ENCODE results near the gene SYDE1.
A peak's percentile ranks its signal among the peaks of the same experiment; 100 is the strongest.

SYDE1 gene

DNA sequence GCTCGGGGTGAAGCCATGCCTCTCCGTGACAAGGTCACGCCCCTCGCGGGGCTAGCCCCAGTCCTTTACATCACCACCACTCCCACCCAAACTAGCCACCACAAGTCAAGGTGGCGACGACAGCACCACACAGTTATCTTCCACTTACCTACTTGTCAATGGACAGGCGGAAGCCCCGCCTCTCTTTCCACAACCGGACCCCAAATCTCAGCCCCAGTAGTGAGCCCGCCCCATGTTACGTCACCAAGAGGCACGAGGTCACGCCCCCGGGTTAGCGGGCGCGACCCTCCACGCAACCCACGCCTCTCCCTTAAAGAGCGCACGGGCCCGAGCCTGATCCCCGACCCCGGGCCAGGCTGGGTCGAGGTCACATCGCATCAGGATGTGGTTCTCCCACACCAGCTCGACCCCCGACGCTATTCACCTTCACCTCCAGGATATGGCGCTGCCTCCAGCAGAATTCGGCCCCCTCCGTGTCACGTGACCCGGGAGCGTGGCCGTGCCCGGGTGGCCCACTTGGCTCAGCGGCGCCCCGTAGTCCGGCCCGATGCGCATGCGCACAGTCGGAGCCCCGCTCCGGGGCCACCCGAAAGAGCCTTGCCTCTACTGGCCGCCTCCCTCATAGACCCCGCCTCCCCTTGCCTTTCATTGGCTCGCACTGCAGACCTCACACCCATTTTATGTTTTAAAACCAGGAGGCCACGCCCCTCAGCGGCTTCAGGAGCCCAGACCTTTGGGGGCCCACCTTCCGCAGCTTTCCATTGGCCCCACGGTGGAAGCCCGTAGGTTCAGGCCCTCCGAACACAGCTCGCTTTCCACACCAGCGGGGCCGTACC, 18.2 kb downstream of the SYDE1 start:
- peak; percentile 96 for DNase-seq

GRCh38 chr19:15126131-15126910, 19.1 kb downstream of the SYDE1 start:
- DNase-seq: no peak

DNA sequence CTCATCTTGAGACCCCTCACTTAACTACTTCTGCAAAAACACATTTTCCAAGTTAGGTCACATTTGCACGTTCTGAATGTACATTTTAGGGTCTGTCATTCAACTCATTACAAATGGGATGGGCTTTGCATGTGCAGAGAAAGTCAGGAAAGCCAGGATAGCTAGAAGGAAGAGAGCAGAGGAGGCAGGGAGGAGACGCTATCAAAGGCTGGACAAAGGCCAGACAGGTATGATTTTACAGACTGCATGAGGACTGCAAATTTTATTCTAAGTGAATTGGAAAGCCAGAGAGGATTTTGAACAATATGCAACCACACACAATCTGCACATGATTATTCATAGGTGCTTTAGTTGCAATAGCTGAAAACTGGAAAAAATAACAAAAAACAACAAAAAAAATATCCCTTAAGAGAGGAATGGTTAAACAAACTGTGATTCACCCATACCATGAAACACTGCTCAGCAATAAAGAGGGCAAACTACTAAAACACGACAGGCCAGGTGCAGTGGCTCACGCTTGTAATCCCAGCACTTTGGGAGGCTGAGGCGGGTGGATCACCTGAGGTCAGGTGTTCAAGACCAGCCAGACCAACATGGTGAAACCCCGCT, 21.1 kb downstream of the SYDE1 start:
- no peak for DNase-seq

GRCh38 chr19:15129856-15130585, 22.8 kb downstream of the SYDE1 start:
- DNase-seq: no peak

- DNase-seq: no peak
These were observed 29.2 kb downstream of the SYDE1 start for GRCh38 chr19:15136234-15136954.

DNA sequence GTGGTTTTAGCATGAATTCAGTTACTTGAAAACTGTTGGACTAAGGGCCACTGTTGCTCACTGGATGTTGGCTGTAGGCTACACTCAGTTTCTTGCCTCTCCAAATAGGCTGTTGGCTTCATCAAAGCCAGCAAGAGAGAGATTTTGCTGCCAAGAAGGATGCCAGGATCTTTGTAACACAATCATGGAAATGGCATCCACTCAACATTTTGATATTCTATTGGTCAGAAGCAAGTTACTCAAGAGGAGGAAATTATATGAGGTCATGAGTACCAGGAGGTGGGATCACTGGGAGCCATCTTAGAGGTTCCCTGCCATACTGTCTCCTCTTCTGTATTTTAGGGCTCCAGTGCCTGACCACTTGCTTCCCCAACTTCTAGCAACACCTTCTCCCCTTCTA, 30.6 kb downstream of the SYDE1 start:
- DNase-seq: no peak

DNA sequence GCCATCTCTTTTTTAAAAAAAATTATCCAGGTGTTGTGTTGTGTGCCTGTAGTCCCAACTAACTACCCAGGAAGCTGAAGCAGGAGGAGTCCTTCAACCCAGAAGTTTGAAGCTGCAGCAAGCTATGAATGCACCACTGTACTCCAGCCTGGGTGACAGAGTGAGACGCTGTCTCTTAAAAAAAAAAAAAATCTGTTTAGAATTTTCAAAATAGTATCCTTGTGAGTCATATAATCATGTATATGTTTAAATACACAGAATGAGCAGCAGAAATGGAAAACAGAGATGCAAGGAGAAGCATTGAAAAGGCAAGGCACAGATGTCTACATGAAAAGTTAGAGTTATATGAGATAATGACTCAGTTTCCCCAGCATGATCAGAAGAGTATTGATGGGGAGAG, 31.2 kb downstream of the SYDE1 start:
- no peak for DNase-seq

- DNase-seq: no peak
These were observed 33.9 kb downstream of the SYDE1 start for GRCh38 chr19:15141143-15141542.

DNA sequence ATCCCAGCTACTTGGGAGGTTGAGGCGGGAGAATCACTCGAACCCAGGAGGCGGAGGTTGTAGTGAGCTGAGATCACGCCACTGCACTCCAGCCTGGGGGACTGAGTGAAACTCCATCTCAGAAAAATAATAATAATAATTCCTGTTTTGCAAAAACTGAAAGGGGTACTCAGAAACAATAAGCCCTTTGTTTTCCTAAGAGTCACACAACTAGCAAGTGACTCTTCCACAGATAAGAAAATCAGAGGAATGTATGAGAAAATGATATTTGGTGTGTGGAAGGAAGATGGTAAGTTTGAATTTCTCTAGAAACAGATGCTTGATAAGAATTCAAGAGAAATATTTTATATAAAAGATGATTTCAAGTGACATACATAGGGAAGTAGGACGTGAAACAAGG, 35.1 kb downstream of the SYDE1 start:
- no peak for DNase-seq

DNA sequence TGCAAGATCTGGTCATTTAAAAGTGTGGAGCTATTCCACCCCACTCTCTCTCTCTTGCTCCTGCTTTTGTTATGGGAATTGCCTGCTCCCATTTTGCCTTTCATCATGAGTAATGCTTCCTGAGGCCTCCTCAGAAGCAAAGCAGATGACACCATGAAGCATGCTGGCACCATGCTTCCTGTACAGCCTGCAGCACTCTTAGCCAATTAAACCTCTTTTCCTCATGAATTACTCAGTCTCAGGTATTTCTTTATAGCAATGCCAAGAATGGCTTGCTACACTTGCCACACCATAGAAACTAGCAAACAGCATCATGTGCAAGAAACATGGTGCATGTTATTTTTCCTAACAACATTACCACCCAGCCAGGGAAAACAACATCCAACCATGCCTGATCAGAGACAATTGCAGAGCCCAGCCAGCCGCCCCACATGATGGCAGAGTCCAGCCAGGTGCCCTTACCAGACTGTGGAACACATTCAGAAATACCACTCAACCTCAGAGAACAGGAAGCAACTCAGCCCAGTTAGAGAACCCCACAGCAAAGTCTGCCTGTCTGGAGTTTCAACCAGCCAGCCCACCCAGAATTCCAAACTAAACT, 36.9 kb downstream of the SYDE1 start:
- DNase-seq: no peak

DNA sequence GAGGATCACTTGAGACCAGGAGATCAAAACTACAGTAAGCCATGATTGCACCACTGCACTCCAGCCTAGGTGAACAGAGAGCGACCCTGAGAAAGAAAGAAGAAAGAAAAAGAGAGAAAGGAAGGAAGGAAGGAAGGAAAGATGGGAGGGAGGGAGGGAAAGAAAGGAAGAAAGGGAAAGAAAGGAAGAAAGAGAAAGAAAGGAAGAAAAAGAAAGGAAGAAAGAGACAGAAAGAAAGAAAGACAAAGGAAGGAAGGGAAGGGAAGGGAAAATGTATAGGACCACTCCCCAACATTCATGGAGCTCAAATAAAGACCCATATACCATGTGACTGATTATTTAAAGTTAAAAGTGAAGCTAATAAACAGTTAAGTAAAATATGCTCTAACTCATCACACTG, 39.9 kb downstream of the SYDE1 start:
- DNase-seq: no peak

DNA sequence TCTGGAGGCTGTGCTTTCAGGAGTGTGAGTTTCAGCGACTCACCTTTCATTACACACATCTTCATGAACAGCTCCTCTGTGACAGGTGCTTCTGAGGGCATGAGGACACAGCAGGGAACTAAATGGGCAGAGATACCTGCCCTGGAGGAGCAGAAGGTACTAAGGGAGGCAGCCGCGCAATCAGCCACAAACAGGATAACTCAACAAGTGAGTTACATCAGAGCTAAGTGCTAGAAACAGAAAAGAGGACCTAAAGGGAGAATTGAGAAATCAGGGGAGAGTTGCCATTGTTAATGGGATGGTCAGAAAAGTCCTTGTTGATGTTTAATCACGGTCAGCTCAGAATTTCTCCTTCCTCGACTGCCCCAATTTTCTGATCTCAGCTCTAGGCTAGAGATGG, 42.5 kb downstream of the SYDE1 start:
- no peak for DNase-seq

DNA sequence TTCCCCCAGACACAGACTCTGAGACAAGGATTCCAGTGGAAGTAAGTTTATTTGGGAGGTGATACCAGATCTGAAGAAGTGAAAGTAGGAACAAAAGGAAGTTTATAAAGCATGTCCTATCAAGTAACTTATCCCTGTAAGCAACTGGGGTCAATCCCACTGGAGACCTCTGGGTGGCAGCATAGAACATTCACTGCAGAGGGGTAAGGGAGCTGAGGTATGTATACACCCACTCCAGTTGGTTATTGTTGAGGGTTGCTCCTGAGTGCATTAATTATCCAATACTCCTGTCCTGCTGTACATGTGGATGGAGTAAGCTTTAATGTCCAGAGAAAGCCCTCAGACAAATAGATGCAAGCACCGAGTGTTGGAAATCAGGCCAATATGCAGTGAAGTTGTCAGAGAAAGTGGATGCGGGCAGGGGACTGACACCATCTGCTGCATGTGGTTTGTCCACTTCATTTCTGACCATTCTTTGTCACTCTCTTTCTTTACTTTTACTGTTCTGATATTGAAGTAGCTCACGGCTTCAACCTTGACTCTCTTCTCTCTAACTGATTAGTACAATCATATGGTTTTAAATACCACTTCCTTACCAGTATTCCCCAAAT, 46.9 kb downstream of the SYDE1 start:
- DNase-seq: no peak

DNA sequence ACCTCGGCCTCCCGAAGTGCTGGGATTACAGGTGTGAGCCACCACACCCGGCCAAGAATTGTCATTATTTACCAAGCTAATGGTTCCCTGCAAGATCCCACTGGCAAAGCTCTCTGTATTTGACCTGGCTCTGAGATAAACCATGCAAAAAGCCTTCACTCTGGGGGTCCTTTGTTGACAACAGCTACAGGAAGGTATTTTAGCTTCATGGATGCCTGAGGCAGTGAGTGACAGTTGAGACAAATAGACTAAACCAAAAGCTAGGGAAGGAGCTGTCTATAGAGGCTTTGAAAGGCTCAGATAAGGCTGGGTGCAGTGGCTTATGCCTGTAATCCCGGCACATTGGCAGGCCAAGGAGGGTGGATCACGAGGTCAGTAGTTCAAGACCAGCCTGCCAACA, 48.1 kb downstream of the SYDE1 start:
- no peak for DNase-seq

DNA sequence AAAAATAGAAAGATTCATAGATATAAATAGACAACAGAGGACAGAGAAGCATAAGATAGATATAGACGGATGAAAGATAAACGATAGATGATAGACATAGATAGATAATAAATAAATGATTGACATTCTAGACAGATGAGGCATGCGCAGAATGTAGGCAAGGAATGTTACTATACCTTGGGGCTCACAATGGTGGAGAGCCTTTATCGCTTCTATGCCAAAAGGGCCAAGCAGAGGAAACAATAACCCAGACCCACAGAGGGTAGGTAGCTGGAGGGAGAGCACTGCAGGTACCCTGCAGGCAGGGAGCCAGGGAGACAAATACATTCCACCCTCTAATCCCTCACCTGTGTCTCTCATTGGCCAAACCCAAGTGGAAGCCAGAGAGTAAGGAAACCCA, 49.2 kb downstream of the SYDE1 start:
- no peak for DNase-seq

DNA sequence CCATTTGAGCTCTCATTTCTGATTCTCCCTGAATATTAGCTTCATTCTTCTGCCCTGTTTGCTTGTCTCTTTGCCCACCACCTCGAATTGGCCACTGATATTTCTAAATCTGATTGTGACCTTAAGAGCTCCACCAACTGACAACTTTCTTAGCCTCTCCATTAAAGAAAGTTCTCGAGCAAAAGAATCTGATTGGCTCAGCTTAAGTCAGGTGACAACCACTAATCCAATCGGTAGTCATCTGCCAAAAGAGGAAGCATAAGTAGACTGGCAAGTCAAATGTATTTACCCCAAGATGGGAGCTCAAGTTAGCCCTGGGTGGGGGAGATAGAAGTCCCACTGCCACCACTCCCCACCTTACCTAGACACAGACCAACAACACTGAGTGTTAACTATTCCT, 52.0 kb downstream of the SYDE1 start:
- no peak for DNase-seq

GRCh38 chr19:15161028-15161984, 54.1 kb downstream of the SYDE1 start:
- DNase-seq: no peak

Measured in NCI-H1417 treated with DMSO at 0.1 percent for 48 hours (cell line).